UCSD-AML1 (cell line): ENCODE measurements around the gene GARS1.
"Not testable (repeated sequence)": the region's sequence is repeated elsewhere in the genome, so short reads cannot be mapped to it uniquely, and the experiment has no call there.

Source experiments
- DNase-seq: peaks from one replicate; lab custom pipeline; 2025; ENCODE audit not compliant: unreplicated experiment; lab: John Stamatoyannopoulos, UW

GARS1 gene

GRCh38 chr7:30572212-30572841, 22.4 kb upstream of the GARS1 start:
- DNase-seq: no peak

- no peak for DNase-seq
Measured at GRCh38 chr7:30575910-30576309, 18.8 kb upstream of the GARS1 start.

DNA sequence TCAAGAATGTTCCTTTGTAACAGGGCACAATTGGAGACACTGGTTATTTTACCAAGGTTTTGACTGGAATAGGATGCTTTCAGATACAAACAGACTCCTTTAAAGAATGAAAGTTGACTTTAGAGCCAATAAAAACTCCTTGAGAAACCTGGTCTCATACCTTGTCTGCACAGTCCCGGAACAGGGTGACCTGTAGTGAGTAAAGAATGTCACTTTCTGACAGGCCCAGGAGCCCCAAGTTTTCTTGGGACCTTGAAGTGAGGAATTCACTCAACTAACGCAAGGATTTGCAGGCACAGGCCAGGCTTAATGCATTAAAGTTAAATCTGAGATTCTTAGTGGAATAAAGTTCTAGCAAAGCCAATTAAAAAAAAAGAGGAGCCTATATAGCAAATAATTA, 11.5 kb upstream of the GARS1 start:
- no peak for DNase-seq

DNA sequence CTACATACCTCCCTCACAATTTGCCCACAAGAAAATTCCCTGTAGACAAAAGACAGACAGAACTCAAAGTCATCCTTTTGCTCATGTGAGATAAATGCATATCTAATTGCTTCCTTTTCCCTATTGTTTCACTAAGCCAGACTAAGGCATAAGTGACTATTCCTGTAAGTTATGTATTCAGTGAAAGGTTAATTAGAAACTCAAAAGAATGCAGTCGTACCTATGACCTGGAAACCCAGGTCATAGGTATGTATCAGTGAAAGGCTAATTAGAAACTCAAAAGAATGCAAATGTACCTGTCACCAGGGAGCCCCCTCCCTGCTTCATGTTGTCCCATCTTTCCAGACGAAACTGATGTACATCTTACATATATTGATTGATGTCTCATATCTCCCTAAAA, 10.3 kb upstream of the GARS1 start:
- DNase-seq: no peak

DNA sequence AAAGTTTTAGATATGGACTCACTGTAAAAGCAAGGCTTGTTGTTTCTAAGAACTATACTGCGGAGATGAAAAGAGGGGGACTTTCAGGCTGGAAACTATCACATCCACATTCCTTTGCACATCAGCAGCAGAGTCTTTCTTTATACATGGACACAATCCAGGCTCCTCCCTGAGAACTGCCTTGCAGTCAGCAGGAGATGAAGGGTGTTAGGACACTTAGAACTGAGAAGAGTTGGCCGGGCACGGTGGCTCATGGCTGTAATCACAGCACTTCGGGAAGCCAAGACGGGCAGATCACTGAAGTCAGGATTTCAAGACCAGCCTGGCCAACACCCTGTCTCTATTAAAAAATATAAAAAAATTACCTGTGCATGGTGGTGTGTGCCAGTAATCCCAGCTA, 9.7 kb upstream of the GARS1 start:
- DNase-seq: no peak

DNA sequence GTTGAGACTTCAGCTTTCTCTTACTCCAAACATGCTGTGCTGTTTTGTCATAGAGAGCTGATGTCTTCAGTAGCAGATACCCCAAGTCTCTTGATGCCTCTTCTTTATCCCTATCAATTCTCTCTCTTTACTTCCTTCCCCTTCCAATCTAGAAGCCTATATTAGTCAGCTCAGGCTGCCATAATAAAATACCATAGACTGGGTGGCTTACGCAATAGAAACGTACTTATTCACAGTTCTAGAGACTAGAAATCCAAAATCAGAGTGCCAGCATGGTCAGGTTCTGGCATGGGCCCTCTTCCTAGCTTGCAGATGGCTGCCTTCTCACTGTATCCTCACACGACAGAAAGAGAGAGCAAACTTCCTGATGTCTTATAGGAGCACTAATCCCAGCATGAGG, 9.0 kb upstream of the GARS1 start:
- no peak for DNase-seq

GRCh38 chr7:30587547-30587946, 7.1 kb upstream of the GARS1 start:
- DNase-seq: not testable (repeated sequence)

DNA sequence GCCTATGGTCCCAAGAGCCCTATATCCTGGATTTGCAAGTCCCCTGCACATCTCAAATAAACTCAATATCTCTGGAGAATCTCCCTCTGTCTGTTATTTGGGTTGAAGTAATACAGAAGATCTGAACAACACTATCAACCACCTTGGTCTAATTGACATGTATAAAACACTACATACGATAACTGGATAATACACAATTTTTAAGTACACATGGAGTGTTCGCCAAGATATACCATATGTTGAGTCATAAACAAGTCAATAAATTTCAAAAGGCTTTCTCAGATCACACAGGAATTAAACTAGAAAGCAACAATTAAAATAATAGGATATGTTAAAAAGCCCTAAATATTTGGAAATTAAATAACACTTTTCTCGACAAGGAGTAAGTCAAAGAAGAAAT, 5.6 kb upstream of the GARS1 start:
- DNase-seq: no peak

GRCh38 chr7:30594048-30594539, 584 bp upstream of the GARS1 start:
- peak; percentile 44 for DNase-seq

- DNase-seq: no peak
Measured at GRCh38 chr7:30595436-30596013, 847 bp downstream of the GARS1 start.

GRCh38 chr7:30596014-30596641, 1.4 kb downstream of the GARS1 start:
- DNase-seq: peak; percentile 6

DNA sequence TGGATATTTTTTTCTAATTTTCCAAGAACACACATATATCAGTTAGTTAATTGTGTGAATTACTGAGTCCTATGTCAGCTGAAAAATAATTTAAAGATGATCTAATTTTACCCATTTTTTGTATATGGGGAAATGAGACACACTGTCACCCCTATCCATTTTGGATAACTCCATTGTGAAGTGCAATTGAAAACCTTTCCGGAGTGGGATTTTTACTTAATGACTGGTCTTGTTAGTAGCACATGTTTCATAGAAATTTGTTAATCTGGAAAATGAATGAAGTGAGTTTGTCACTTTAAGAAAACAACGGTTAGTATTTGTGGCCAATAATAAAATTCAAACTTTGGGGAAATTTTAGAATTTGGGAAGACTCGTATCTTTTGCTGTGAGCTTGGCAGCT, 2.0 kb downstream of the GARS1 start:
- DNase-seq: no peak

DNA sequence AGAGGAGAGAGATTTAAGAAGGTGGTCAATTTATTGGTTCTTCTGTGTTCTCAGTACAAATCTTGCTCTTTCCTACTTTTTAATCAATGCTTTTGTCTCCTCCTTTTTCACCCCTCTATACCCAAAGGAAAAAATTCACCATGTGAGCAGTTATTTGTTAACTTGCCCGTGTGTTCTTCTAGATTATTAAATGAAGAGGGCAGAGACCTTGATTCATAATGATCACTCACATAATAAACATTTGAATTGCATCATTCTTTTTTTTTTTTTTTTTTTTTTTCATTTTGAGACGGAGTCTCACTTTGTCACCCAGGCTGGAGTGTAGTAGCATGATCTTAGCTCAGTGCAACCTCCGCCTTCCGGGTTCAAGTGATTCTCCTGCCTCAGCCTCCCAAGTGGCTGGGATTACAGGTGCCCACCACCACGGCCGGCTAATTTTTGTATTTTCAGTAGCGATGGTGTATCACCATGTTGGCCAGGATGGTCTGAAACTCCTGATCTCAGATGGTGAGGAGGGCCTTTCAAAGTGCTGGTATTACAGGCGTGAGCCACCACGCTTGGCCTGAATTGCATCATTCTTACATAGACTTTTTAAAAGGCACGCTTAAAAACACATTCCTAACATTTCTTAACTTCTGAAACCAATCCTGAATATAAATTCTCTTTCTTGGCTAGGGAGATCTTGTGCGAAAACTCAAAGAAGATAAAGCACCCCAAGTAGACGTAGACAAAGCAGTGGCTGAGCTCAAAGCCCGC, 3.6 kb downstream of the GARS1 start:
- no peak for DNase-seq

- no peak for DNase-seq
Measured at GRCh38 chr7:30604901-30605300, 10.2 kb downstream of the GARS1 start.

- DNase-seq: no peak
Measured at GRCh38 chr7:30605832-30606231, 11.2 kb downstream of the GARS1 start.

- no peak for DNase-seq
Measured at GRCh38 chr7:30612658-30613265, 18.1 kb downstream of the GARS1 start.

GRCh38 chr7:30613366-30614325, 19.0 kb downstream of the GARS1 start:
- no peak for DNase-seq

DNA sequence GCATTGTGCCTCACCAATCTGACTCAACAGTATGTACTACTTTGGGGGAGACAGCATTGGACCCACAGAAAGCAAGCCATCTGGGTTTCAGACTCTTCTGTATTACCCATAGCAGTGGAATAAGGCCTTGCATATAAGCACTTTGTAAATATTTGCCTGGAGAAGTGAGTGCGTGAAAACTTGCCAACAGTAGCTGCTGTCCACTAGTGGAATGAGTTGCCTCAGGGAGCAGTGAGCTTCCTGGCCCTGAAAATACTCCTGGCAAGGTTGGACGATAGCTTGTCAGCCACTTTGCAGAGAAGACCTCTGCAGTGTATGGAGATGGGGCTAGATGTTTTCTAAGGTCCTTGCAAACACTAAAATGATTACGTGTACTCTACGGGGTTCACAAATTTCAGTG, 21.6 kb downstream of the GARS1 start:
- no peak for DNase-seq

GRCh38 chr7:30617359-30617758, 22.7 kb downstream of the GARS1 start:
- no peak for DNase-seq

DNA sequence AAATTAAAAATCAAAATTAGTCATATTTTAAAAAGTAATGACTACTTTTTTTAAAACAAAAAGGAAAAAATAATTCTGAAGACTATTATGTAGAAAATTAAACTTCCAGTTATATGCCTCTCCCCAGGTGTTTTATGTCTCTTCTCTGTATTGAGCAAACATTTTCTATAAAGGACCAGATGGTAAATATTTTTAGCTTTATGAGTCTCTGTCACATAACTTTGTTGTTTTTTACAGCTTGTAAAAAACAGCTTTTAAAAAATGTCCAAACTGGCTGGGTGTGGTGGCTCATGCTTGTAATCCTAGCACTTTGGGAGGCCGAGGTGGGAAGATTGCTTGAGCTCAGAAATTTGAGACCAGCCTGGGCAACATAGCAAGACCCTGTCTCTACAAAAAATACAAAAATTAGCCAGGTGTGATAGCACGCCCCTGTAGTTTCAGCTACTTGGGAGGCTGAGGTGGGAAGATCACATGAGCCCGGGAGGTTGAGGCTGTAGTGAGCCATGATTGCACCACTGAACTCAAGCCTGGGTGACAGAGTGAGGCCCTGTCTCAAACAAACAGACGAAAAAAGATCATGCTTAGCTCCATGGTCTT, 23.5 kb downstream of the GARS1 start:
- no peak for DNase-seq
